ENCODE measurements around the gene PTGIR.
A peak's percentile ranks its signal among the peaks of the same experiment; 100 is the strongest.

The PTGIR gene

GRCh38 chr19:46624958-46625661 lies at the start of gene PTGIR:
TSS of gene PTGIR (minus strand) at chr19:46625089. CDS start at chr19:46624225, 864 bp downstream.
- TF ChIP-seq CTCF (IDR thresholded peaks at IDR 0.05; ENCODE audit: low read depth, low read length) = no peak
- peak; percentile 89 to 91 for DNase-seq (ENCODE audit: low read depth in 2 of 2)
- H3K4me3 ChIP-seq (replicated peaks in 1 of 2; ENCODE audit: low read depth in 2 of 2, low read length in 2 of 2) = peak within 1 kb of the TSS; percentile 44 to 62

GRCh38 chr19:46670813-46671212 lies 45.9 kb upstream of the PTGIR start:
- DNase-seq (ENCODE audit: low read depth in 2 of 2) = peak in 1 of 2 donors; percentile 22
- no peak overlapping the region for H3K4me3 ChIP-seq (replicated peaks in 1 of 2; ENCODE audit: low read depth in 2 of 2, low read length in 2 of 2)
- no peak for TF ChIP-seq CTCF (IDR thresholded peaks at IDR 0.05; ENCODE audit: low read depth, low read length)

GRCh38 chr19:46668662-46669061 lies 43.8 kb upstream of the PTGIR start:
- DNase-seq (ENCODE audit: low read depth in 2 of 2) = no peak
- no peak overlapping the region for H3K4me3 ChIP-seq (replicated peaks in 1 of 2; ENCODE audit: low read depth in 2 of 2, low read length in 2 of 2)
- TF ChIP-seq CTCF (IDR thresholded peaks at IDR 0.05; ENCODE audit: low read depth, low read length) = no peak

- TF ChIP-seq CTCF (IDR thresholded peaks at IDR 0.05; ENCODE audit: low read depth, low read length) = no peak
- DNase-seq (ENCODE audit: low read depth in 2 of 2) = no peak
- H3K4me3 ChIP-seq (replicated peaks in 1 of 2; ENCODE audit: low read depth in 2 of 2, low read length in 2 of 2) = no peak overlapping the region
Observed at GRCh38 chr19:46665072-46665471, 40.2 kb upstream of the PTGIR start.

- peak; percentile 95 for DNase-seq (ENCODE audit: low read depth in 2 of 2)
- peak overlapping the region; percentile 29 to 49 for H3K4me3 ChIP-seq (replicated peaks in 1 of 2; ENCODE audit: low read depth in 2 of 2, low read length in 2 of 2)
- TF ChIP-seq CTCF (IDR thresholded peaks at IDR 0.05; ENCODE audit: low read depth, low read length) = peak; percentile 96
Observed at GRCh38 chr19:46661735-46662592, 37.1 kb upstream of the PTGIR start.

- peak within 1 kb of the TSS; percentile 58 to 73 for H3K4me3 ChIP-seq (replicated peaks in 1 of 2; ENCODE audit: low read depth in 2 of 2, low read length in 2 of 2)
- peak; percentile 100 for DNase-seq (ENCODE audit: low read depth in 2 of 2)
- TF ChIP-seq CTCF (IDR thresholded peaks at IDR 0.05; ENCODE audit: low read depth, low read length) = no peak
Observed at GRCh38 chr19:46661020-46661731, 36.3 kb upstream of the PTGIR start, which contains the start of gene DACT3. TSS of gene DACT3 (minus strand) at chr19:46661182. CDS start at chr19:46661064, 118 bp downstream.
